ENCODE measurements around the gene NPC2.

DNA sequence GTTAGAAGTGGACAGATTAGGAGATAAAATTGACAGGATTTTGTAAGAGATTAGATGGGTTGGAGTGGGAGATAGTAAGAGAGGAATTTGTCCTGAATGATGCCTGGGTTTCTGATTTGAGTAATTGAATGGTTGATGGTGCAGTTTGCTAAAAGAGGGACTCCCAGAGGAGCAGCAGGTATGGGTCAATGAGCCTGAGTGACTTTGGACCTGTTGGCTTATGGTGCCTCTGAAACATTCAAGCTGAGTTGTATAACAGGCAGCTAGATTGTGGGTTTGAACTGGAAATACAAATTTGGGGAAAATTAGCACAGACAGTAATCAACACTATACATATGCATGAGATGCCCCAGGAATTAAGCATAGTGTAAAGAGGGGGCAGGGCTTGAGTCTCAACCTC lies 50.3 kb downstream of the NPC2 start:
- TF ChIP-seq SMC3 (IDR thresholded peaks at IDR 0.05) (no peak), CHD4 (IDR thresholded peaks at IDR 0.05; ENCODE audit: borderline replicate concordance) (no peak), RNF2 (IDR thresholded peaks at IDR 0.05; ENCODE audit: borderline replicate concordance, low read depth) (no peak), MYC (IDR thresholded peaks at IDR 0.05; ENCODE audit: borderline replicate concordance, low read length) (no peak)
- TF ChIP-seq, protein P1, sequence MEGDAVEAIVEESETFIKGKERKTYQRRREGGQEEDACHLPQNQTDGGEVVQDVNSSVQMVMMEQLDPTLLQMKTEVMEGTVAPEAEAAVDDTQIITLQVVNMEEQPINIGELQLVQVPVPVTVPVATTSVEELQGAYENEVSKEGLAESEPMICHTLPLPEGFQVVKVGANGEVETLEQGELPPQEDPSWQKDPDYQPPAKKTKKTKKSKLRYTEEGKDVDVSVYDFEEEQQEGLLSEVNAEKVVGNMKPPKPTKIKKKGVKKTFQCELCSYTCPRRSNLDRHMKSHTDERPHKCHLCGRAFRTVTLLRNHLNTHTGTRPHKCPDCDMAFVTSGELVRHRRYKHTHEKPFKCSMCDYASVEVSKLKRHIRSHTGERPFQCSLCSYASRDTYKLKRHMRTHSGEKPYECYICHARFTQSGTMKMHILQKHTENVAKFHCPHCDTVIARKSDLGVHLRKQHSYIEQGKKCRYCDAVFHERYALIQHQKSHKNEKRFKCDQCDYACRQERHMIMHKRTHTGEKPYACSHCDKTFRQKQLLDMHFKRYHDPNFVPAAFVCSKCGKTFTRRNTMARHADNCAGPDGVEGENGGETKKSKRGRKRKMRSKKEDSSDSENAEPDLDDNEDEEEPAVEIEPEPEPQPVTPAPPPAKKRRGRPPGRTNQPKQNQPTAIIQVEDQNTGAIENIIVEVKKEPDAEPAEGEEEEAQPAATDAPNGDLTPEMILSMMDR (IDR thresholded peaks at IDR 0.05), result no peak
- TF ChIP-seq, protein P2, sequence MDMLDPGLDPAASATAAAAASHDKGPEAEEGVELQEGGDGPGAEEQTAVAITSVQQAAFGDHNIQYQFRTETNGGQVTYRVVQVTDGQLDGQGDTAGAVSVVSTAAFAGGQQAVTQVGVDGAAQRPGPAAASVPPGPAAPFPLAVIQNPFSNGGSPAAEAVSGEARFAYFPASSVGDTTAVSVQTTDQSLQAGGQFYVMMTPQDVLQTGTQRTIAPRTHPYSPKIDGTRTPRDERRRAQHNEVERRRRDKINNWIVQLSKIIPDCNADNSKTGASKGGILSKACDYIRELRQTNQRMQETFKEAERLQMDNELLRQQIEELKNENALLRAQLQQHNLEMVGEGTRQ (IDR thresholded peaks at IDR 0.05), result no peak

Data from A549 (cell line).